Myocyte (in vitro differentiated cells): ENCODE measurements around the gene HMHB1. TPM values are rescaled to one million over a fixed set of nuclear protein-coding genes. Genes with fewer than 3 reads are reported as not detected.
"Not testable (repeated sequence)": the region's sequence is repeated elsewhere in the genome, so short reads cannot be mapped to it uniquely, and the experiment has no call there.

Source experiments
- DNase-seq: peaks from one replicate; pipeline ENCODE4 v3.0.0-alpha.2; 2012; ENCODE audit warnings: low read depth
- total RNA-seq: library from RNA; depleted of rRNA; stranded (reverse); fragments of >200 nt; gene quantifications from 2 replicates; pipeline ENCODE4 v1.2.3, GENCODE V29; 2014

The HMHB1 gene
- total RNA-seq, 1 donor from 2014 or later: not detected

DNA sequence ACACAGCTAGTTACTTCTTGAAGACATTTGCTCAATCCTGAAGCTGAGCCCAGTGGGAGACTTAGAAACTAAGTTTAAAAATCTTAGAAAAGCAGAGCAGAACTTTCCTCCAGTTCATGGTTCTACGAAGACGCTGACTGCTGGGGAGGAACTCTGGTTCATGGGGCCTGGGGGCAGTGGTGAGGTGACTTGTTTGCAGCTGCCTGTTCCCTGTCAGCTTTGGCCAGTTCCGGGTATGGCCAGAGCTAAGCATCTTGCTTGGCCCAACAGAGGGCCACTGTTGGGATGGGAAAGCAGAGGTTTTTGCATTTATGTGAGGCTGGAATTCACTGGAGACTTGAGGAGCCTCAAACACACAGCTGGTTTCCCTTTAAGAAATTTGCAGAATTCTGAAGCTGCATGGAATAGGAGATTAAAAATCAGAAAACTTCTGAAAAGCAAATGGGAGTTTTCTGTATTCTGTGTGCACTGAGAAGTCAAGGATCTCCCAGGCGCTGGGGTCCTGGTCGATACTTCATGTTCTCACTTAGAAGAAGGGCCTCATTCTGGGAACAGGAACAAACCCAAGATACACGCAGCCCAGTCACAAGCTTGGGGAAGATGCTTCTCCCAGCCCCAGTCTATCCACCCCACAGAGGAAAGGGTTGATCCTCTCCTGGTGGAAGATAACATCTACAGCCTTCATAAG lies 10.6 kb upstream of the HMHB1 start:
- no peak for DNase-seq

DNA sequence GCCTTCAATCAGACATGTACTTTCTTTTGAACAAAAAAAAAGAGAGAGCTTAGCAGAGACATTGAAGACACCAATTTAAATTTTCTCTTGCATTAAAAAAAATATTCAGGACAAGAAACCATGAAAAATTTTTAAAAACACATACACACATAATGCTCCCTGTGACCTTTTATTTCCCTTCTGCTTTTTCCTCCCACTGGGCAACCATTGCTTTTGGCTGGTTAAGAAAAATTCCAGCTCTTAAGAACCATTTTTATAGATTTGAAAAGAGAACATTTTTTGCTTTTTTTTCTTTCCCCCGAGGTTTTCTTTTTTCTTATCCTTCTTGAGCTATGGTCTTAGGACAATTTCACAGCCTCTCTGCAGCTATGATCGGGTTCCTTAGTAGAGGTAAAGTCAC lies 6.1 kb upstream of the HMHB1 start:
- DNase-seq: no peak

- peak; percentile 13 for DNase-seq
Measured at GRCh38 chr5:143806579-143806978, 5.4 kb upstream of the HMHB1 start.

DNA sequence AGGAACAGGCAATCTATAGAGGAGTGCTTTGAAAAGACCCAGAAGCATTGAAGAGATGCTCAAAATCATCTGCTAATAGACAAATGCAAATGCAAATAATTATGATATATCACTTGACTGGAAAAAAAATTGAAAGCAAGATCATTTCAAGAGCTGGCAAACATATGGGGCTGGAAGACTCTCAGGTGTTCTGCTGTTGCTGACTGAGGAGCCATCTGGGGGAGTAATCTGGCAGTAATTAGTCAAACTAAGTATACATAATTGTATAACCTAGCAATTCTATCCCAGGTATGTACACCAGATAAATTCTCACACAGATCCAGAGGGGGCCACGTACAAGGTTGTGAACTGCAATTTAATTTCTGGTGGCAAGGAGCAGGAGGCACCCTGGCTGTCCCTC lies 4.6 kb upstream of the HMHB1 start:
- no peak for DNase-seq

DNA sequence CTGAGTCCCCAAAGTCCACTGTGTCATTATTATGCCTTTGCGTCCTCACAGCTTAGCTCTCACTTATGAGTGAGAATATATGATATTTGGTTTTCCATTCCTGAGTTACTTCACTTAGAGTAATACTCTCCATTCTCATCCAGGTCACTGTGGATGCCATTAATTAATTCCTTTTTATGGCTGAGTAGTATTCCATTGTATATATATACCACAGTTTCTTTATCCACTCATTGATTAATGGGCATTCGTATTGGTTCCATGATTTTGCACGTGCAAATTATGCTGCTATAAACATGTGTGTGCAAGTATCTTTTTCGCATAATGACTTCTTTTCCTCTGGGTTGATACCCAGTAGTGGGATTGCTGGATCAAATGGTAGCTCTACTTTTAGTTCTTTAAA lies 4.4 kb downstream of the HMHB1 start:
- DNase-seq: not testable (repeated sequence)

- DNase-seq: no peak
Measured at GRCh38 chr5:143819716-143820115, 7.8 kb downstream of the HMHB1 start.

GRCh38 chr5:143820451-143820850 lies 8.5 kb downstream of the HMHB1 start:
- DNase-seq: peak; percentile 41

- peak; percentile 80 for DNase-seq
Measured at GRCh38 chr5:143824851-143825720, 13.1 kb downstream of the HMHB1 start.

- no peak for DNase-seq
Measured at GRCh38 chr5:143826951-143827444, 15.0 kb downstream of the HMHB1 start.

- no peak for DNase-seq
Measured at GRCh38 chr5:143828710-143829109, 16.7 kb downstream of the HMHB1 start.

GRCh38 chr5:143833177-143833576 lies 21.2 kb downstream of the HMHB1 start:
- no peak for DNase-seq

GRCh38 chr5:143835251-143835650 lies 23.3 kb downstream of the HMHB1 start:
- DNase-seq: no peak

DNA sequence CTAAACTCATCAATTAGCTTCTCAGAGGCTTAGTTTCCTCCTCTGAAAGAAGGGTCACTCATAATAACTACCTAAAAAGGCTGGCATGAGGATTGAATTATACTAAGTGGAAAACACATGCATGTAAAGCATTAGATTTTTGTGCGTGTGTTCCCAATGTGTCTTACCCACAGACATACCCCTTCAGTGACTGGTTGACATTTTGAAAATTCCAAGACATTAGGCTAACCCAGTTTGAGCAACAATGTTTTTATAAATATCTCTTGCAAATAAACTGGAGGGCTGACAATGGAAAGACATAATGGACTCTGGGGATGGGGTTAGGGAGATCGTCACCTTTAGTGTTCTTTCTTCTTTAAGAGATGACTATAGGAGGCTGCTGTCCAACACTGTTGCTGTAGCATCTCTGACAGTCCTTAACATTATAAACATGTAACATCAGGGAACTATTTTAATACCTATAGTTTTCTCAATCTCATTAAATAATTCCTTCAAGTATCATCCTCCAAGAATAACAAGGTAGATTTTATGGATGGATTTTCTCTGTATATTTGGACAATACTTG lies 24.3 kb downstream of the HMHB1 start:
- peak; percentile 15 for DNase-seq

- DNase-seq: no peak
Measured at GRCh38 chr5:143837306-143837848, 25.4 kb downstream of the HMHB1 start.

GRCh38 chr5:143841446-143841845 lies 29.5 kb downstream of the HMHB1 start:
- DNase-seq: no peak

DNA sequence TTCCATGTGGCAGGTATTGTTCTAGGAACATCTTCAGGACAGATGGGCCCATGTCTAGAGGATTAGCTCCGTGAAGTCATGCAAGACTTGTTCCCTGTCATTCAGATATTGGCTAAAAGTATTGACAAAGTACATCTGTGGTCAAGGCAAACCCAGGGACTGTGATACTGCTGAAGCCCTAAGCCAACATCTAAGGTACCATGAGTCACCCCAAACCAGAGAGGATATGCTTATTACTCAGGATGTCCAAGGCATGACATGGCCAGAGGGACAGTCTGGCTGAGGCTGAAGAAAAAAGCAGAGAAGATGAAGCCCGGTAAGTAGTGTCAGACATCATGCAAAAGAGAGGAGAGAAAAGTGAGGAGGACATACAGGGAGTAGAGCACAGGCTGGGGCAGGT lies 31.0 kb downstream of the HMHB1 start:
- DNase-seq: no peak

DNA sequence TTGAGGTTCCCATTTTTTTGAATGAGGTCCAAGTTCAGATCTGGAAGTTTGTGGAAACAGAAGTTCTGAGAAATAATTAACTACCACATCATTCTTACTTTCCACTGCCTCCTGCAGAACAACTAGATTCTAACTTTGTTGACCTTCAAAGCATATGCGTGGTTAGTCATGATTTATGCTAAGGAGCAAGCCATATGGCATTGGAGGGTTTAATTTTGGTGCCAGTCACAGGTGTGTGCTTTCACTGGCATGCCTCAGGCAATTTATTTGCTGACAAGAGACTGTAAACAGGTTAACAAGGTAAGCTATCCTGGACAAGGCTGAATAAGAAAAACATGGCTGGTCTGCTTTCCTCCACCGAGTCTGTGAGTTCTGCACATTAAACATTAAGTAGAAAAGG lies 31.5 kb downstream of the HMHB1 start:
- DNase-seq: no peak

DNA sequence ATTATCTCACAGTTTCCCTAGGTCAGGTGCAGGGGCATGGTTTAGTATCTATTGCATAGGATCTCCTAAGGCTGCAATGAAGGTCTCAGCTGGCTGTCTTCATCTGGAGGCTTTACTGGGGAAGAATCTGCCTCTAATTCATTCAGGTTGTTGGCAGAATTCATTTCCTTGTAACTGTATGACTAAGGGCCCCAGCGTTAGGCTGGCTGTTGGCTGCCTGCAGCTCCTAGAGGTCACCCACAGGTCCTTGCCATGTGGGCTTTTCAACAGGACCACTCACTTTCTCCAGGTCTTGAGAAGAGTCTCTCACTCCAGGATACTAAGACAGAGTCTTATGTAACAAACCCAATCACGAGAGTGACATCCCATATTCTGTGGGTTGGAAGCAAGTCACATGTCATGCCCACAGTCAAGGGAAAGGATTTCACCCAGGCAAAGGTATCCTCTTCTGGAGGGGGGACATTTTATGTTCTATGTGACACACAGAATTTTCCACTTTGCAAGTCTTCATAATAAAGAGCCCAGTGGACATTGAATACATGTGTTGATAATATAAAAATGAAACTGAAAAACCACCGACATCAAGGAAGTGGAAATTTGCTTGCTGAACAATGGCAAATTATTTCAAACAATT lies 38.2 kb downstream of the HMHB1 start:
- no peak for DNase-seq

DNA sequence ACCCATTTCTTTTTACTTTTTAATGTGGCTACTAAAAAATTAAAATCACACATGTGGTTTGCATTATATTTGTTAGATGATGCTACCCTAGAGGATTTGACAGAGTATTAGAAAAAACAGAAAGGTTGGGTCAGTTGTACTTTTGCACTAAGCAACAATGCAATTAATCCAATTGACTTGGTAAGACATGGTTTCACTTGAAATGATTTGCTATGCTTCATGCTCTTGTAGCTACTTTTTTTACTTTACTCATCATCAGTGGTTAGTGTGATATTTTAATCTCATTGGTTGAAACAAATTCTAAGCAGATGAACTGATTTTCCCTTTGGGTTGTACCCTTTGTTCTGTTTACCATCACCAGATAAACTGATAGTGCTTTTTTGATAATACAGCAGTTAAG lies 39.4 kb downstream of the HMHB1 start:
- DNase-seq: no peak

DNA sequence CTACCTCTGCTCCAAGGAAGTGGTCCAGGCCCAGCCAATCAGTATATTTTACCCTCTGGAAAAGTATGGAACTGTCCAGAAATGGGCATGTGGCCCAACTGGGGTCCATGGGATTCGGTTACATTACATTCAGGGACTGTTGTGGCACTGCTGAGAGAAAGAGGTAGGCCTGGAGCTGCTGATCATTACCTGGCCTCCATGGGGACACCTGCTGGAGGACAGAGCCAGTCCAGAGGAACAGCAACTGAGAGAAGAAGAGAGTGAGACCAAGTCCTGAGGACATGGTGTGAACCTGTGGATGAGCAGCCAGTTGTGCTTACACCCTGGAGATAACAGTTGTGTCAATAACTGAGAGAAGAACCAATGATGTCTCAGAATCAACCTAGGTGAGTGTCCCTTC lies 48.2 kb downstream of the HMHB1 start:
- no peak for DNase-seq

DNA sequence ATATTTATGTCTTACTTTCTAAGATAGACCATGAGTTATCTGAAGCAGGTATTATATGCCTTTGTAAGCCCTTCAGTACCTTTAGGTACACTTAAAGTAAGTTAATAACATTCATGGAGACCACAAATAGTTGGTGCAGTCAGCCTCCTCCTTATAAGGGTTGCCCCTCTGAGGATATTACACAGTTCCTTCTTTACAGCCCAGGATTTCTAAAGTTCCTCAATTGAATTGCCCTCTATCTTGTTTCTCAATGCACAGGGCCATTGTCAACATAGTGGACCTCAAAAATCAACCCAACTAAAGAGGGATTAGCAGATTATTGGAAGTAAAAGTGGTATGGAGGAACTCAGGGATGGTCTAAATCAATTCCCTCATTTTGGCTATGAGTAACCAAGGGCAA lies 50.3 kb downstream of the HMHB1 start:
- DNase-seq: no peak
